ENCODE results near the gene MTG1.

GRCh38 chr10:133420579-133420978 is 26.6 kb downstream of the MTG1 start:
- TF ChIP-seq POLR2AphosphoS5 (IDR thresholded peaks at IDR 0.05; ENCODE audit: low read depth) (no peak), CTCF (conservative IDR thresholded peaks at IDR 0.05; ENCODE audit: low read depth in 2 of 2) (no peak), EZH2 (IDR thresholded peaks at IDR 0.05; ENCODE audit: low read depth, unreplicated experiment) (no peak), EZH2phosphoT487 (IDR thresholded peaks at IDR 0.05; ENCODE audit: unreplicated experiment) (no peak), ETS1 (IDR thresholded peaks at IDR 0.05) (no peak), CREB1 (CRISPR knock-in tag; IDR thresholded peaks at IDR 0.05; ENCODE audit: low read depth) (no peak), NANOG (IDR thresholded peaks at IDR 0.05; ENCODE audit: borderline replicate concordance) (no peak), REST (IDR thresholded peaks at IDR 0.05; ENCODE audit: unreplicated experiment) (no peak), ZNF462 (CRISPR knock-in tag; IDR thresholded peaks at IDR 0.05) (no peak)
